SK-N-SH treated with all-trans-retinoic acid at 6 μM for 48 hours (cell line): ENCODE data around the gene TAF3.

Source experiments
- ATAC-seq: fragments of 200-7000 bp; cut with Tn5 transposase; 3 replicates; pipeline ENCODE4 v1.9.1; 2020; ENCODE audit warnings: mild to moderate bottlenecking, moderate library complexity
- ARNTL ChIP-seq: fragments of 450-650 bp; formaldehyde crosslinking; IDR thresholded peaks from 2 replicates; pipeline ENCODE4 v1.5.0; 2020; ENCODE audit warnings: low read depth, mild to moderate bottlenecking, moderate library complexity, borderline replicate concordance
- BACH2 ChIP-seq: fragments of 250-450 bp; sonication (Bioruptor Pico); IDR thresholded peaks from 2 replicates; pipeline ENCODE4 v1.9.0; 2021; ENCODE audit warnings: mild to moderate bottlenecking, borderline replicate concordance
- CREB5 ChIP-seq: fragments of 250-450 bp; sonication (Bioruptor Pico); IDR thresholded peaks from 2 replicates; pipeline ENCODE4 v1.5.1; 2020; ENCODE audit warnings: low read depth, mild to moderate bottlenecking, moderate library complexity
- CSDC2 ChIP-seq: fragments of 250-450 bp; sonication (Bioruptor Pico); IDR thresholded peaks from 2 replicates; pipeline ENCODE4 v1.5.0; 2020; ENCODE audit warnings: mild to moderate bottlenecking, moderate library complexity
- ESRRG ChIP-seq: fragments of 250-450 bp; sonication (Bioruptor Pico); IDR thresholded peaks from 2 replicates; pipeline ENCODE4 v1.6.1; 2021; ENCODE audit warnings: mild to moderate bottlenecking
- GLIS3 ChIP-seq: fragments of 250-450 bp; sonication (Bioruptor Pico); IDR thresholded peaks from 2 replicates; pipeline ENCODE4 v1.5.0; 2020; ENCODE audit warnings: mild to moderate bottlenecking, moderate library complexity
- ISL1 ChIP-seq: fragments of 250-450 bp; sonication (Bioruptor Pico); IDR thresholded peaks from 2 replicates; pipeline ENCODE4 v2.1.2; 2022; ENCODE audit warnings: mild to moderate bottlenecking, moderate library complexity
- OSR1 ChIP-seq: fragments of 250-450 bp; sonication (Bioruptor Pico); IDR thresholded peaks from 2 replicates; pipeline ENCODE4 v1.8.0; 2022; ENCODE audit warnings: moderate library complexity, mild to moderate bottlenecking, inconsistent platforms
- PATZ1 ChIP-seq: fragments of 250-450 bp; sonication (Bioruptor Pico); IDR thresholded peaks from 2 replicates; pipeline ENCODE4 v1.8.0; 2020; ENCODE audit warnings: mild to moderate bottlenecking, moderate library complexity, borderline replicate concordance
- PPARA ChIP-seq: fragments of 250-450 bp; sonication (Bioruptor Pico); IDR thresholded peaks from 2 replicates; pipeline ENCODE4 v1.5.0; 2020; ENCODE audit warnings: mild to moderate bottlenecking, borderline replicate concordance
- RARB ChIP-seq: fragments of 250-450 bp; sonication (Bioruptor Pico); IDR thresholded peaks from 2 replicates; pipeline ENCODE4 v1.8.0; 2021; ENCODE audit warnings: mild to moderate bottlenecking, moderate library complexity
- SNAI2 ChIP-seq: fragments of 250-450 bp; sonication (Bioruptor Pico); IDR thresholded peaks from 2 replicates; pipeline ENCODE4 v1.5.0; 2020; ENCODE audit warnings: mild to moderate bottlenecking, moderate library complexity
- TCF4 ChIP-seq: fragments of 250-450 bp; sonication (Bioruptor Pico); IDR thresholded peaks from 2 replicates; pipeline ENCODE4 v1.8.0; 2021; ENCODE audit warnings: mild to moderate bottlenecking, moderate library complexity, borderline replicate concordance
- TOX ChIP-seq: fragments of 250-450 bp; sonication (Bioruptor Pico); IDR thresholded peaks from 2 replicates; pipeline ENCODE4 v1.8.0; 2021; ENCODE audit warnings: mild to moderate bottlenecking, moderate library complexity, borderline replicate concordance
- ZC3H10 ChIP-seq: fragments of 250-450 bp; sonication (Bioruptor Pico); IDR thresholded peaks from 2 replicates; pipeline ENCODE4 v1.5.1; 2021; ENCODE audit warnings: mild to moderate bottlenecking, moderate library complexity
- ZFP3 ChIP-seq: fragments of 250-450 bp; sonication (Bioruptor Pico); IDR thresholded peaks from 2 replicates; pipeline ENCODE4 v1.5.0; 2020; ENCODE audit warnings: mild to moderate bottlenecking, moderate library complexity
- ZFP30 ChIP-seq: fragments of 450-650 bp; formaldehyde crosslinking; IDR thresholded peaks from 2 replicates; pipeline ENCODE4 v1.5.0; 2022; ENCODE audit warnings: mild to moderate bottlenecking, moderate library complexity
- ZNF565 ChIP-seq: fragments of 450-650 bp; formaldehyde crosslinking; conservative IDR thresholded peaks from 2 replicates; pipeline ENCODE4 v1.5.0; 2020; ENCODE audit warnings: low read depth, mild to moderate bottlenecking, moderate library complexity
- ZNF8 ChIP-seq: fragments of 450-650 bp; formaldehyde crosslinking; IDR thresholded peaks from 2 replicates; pipeline ENCODE4 v1.5.0; 2020; ENCODE audit warnings: mild to moderate bottlenecking, moderate library complexity
- TF ChIP-seq, protein P1 (sequence below): fragments of 250-450 bp; sonication (Bioruptor Pico); IDR thresholded peaks from 2 replicates; pipeline ENCODE4 v1.5.0; 2020; ENCODE audit warnings: mild to moderate bottlenecking, moderate library complexity
- TF ChIP-seq, protein P2 (sequence below): fragments of 250-450 bp; sonication (Bioruptor Pico); IDR thresholded peaks from 2 replicates; pipeline ENCODE4 v1.5.1; 2021; ENCODE audit warnings: mild to moderate bottlenecking, moderate library complexity
- TF ChIP-seq, protein P3 (sequence below): fragments of 250-450 bp; sonication (Bioruptor Pico); IDR thresholded peaks from 2 replicates; pipeline ENCODE4 v1.8.0; 2021; ENCODE audit warnings: low read depth, mild to moderate bottlenecking, moderate library complexity, borderline replicate concordance

Gene TAF3

DNA sequence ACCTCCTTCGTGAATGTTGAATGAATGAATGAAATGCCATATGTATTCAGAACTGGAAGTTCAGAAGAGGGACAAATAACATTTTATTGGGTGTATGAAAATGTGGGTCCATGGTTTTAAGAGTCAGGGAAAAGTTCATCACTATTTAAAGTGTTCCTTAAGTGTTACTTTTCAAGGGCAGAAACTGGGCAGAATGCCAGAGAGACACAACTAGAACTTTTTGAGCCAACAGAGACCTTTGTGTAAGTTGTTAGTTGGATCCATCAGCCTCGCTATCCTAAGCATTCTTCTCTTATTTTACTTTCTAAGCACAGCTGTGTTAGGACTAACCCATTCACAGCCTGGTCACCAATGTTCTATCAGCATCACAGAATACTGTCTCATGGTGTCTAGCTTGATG lies 13.6 kb upstream of the TAF3 start:
- TF ChIP-seq ISL1 (CRISPR knock-in tag) (no peak), CSDC2 (no peak), ESRRG (CRISPR knock-in tag) (no peak), TCF4 (CRISPR knock-in tag) (no peak)
- no peak for ATAC-seq

DNA sequence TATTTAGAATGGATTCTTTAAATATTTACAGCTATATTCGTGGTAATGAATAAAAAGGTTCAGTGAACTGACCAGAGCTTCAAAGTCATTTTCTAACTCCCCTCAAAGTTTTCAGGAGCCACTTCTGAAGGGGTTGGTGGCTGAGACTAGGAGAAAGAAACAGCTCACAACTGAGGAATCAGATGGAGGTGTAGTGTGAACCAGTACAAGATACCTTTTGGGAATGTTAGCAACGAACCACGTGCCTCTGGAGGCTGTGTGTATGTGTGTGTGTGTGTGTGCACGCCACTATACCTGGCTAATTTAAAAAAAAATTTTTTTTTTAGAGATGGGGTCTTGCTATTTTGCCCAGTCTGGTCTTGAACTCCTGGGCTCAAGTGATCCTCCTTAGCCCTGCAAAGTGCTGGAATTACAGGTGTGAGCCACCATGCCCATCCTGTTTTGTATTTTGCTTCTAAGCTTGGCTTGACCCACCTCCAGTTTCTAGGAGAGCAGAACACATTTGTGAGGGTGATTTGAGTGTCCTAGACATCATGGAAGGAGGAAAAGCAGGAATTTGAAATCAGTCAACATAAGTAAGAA lies 9.5 kb upstream of the TAF3 start:
- TF ChIP-seq ZFP30 (CRISPR knock-in tag) = no peak
- TF ChIP-seq BACH2 (CRISPR knock-in tag) = no peak
- no peak for TF ChIP-seq TCF4 (CRISPR knock-in tag)
- no peak for TF ChIP-seq ISL1 (CRISPR knock-in tag)
- no peak for TF ChIP-seq CSDC2
- no peak for TF ChIP-seq ARNTL (CRISPR knock-in tag)
- no peak for TF ChIP-seq ZNF565 (CRISPR knock-in tag)
- TF ChIP-seq, protein P1, sequence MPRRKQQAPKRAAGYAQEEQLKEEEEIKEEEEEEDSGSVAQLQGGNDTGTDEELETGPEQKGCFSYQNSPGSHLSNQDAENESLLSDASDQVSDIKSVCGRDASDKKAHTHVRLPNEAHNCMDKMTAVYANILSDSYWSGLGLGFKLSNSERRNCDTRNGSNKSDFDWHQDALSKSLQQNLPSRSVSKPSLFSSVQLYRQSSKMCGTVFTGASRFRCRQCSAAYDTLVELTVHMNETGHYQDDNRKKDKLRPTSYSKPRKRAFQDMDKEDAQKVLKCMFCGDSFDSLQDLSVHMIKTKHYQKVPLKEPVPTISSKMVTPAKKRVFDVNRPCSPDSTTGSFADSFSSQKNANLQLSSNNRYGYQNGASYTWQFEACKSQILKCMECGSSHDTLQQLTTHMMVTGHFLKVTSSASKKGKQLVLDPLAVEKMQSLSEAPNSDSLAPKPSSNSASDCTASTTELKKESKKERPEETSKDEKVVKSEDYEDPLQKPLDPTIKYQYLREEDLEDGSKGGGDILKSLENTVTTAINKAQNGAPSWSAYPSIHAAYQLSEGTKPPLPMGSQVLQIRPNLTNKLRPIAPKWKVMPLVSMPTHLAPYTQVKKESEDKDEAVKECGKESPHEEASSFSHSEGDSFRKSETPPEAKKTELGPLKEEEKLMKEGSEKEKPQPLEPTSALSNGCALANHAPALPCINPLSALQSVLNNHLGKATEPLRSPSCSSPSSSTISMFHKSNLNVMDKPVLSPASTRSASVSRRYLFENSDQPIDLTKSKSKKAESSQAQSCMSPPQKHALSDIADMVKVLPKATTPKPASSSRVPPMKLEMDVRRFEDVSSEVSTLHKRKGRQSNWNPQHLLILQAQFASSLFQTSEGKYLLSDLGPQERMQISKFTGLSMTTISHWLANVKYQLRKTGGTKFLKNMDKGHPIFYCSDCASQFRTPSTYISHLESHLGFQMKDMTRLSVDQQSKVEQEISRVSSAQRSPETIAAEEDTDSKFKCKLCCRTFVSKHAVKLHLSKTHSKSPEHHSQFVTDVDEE (CRISPR knock-in tag) = no peak
- TF ChIP-seq GLIS3 (CRISPR knock-in tag) = no peak
- TF ChIP-seq ZNF8 (CRISPR knock-in tag) = no peak
- TF ChIP-seq OSR1 (CRISPR knock-in tag) = no peak
- TF ChIP-seq CREB5 (CRISPR knock-in tag) = no peak
- no peak for TF ChIP-seq RARB (CRISPR knock-in tag)
- no peak for TF ChIP-seq ZFP3 (CRISPR knock-in tag)
- no peak for TF ChIP-seq PPARA (CRISPR knock-in tag)
- no peak for TF ChIP-seq SNAI2
- no peak for TF ChIP-seq PATZ1 (CRISPR knock-in tag)
- TF ChIP-seq, protein P2, sequence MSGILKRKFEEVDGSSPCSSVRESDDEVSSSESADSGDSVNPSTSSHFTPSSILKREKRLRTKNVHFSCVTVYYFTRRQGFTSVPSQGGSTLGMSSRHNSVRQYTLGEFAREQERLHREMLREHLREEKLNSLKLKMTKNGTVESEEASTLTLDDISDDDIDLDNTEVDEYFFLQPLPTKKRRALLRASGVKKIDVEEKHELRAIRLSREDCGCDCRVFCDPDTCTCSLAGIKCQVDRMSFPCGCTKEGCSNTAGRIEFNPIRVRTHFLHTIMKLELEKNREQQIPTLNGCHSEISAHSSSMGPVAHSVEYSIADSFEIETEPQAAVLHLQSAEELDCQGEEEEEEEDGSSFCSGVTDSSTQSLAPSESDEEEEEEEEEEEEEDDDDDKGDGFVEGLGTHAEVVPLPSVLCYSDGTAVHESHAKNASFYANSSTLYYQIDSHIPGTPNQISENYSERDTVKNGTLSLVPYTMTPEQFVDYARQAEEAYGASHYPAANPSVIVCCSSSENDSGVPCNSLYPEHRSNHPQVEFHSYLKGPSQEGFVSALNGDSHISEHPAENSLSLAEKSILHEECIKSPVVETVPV = no peak
- no peak for ATAC-seq

DNA sequence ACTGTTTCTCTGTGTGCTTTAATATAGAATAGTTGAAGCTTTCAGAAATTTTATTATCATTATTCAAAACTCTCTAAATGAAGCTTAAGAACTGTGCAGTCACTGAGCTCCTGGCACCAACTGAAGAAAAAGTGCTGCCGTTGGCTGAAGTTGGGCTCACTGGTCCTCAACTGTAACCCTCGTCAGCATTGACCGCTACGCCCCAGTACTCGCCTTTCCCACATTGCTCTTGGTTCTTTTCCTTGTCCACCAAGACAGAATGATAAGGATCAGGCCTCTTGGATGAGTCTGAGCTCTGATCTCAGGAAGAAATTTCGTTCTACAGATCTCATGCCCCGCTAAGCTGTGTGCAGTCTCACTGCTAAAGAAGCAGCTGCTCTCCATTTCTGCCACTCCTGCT lies 7.9 kb upstream of the TAF3 start:
- peak; percentile 59 for ATAC-seq
- TF ChIP-seq TOX (CRISPR knock-in tag) (no peak), ZFP3 (CRISPR knock-in tag) (no peak), RARB (CRISPR knock-in tag) (no peak), ESRRG (CRISPR knock-in tag) (no peak), PPARA (CRISPR knock-in tag) (no peak), GLIS3 (CRISPR knock-in tag) (no peak), PATZ1 (CRISPR knock-in tag) (no peak), OSR1 (CRISPR knock-in tag) (no peak), ZC3H10 (CRISPR knock-in tag) (no peak), ZNF565 (CRISPR knock-in tag) (no peak), ZNF8 (CRISPR knock-in tag) (no peak), CREB5 (CRISPR knock-in tag) (no peak), ZFP30 (CRISPR knock-in tag) (no peak), BACH2 (CRISPR knock-in tag) (no peak), CSDC2 (no peak), ARNTL (CRISPR knock-in tag) (no peak), TCF4 (CRISPR knock-in tag) (no peak)
- TF ChIP-seq, protein P3, sequence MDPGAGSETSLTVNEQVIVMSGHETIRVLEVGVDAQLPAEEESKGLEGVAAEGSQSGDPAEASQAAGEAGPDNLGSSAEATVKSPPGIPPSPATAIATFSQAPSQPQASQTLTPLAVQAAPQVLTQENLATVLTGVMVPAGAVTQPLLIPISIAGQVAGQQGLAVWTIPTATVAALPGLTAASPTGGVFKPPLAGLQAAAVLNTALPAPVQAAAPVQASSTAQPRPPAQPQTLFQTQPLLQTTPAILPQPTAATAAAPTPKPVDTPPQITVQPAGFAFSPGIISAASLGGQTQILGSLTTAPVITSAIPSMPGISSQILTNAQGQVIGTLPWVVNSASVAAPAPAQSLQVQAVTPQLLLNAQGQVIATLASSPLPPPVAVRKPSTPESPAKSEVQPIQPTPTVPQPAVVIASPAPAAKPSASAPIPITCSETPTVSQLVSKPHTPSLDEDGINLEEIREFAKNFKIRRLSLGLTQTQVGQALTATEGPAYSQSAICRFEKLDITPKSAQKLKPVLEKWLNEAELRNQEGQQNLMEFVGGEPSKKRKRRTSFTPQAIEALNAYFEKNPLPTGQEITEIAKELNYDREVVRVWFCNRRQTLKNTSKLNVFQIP (CRISPR knock-in tag) = no peak
